PC-3 (cell line): Measurements from ENCODE around the gene MTHFD1L. TPM values are rescaled to one million over a fixed set of nuclear protein-coding genes. Genes with fewer than 3 reads are reported as not detected.

Experiments
- ATAC-seq: fragments of 200-7000 bp; cut with Tn5 transposase; 2 replicates; pipeline ENCODE4 v1.9.1; 2020; ENCODE audit warnings: mild to moderate bottlenecking, moderate library complexity
- BruUV-seq: library from RNA; stranded (reverse); fragments of 400-500 nt; replicated peaks from 2 replicates; lab custom pipeline; 2021; lab: Mats Ljungman, UMichigan
- CTCF ChIA-PET: fragments of 300-600 bp; sonication (Branson Sonifier 250); formaldehyde crosslinking; loops from one replicate; lab custom pipeline; 2022; ENCODE audit warnings: antibody characterized with exemption; lab: Charles Lee
- POLR2A ChIA-PET: fragments of 300-600 bp; sonication (Branson Sonifier 250); formaldehyde crosslinking; loops from one replicate; lab custom pipeline; 2022; ENCODE audit warnings: antibody characterized with exemption; ENCODE audit not compliant: unreplicated experiment; lab: Charles Lee
- DNase-seq: peaks from one replicate; pipeline ENCODE4 v3.0.0-alpha.2; 2015
- H2AFZ ChIP-seq: fragments of 300-600 bp; sonication (generic); 2 replicates; pipeline ENCODE4 v1.6.0; 2016; ENCODE audit warnings: antibody characterized with exemption, low read length
- H3F3A ChIP-seq: fragments of 300-600 bp; sonication (generic); one replicate; pipeline ENCODE4 v1.6.0; 2017; ENCODE audit warnings: antibody characterized with exemption, low read length, control low read depth, mild to moderate bottlenecking; ENCODE audit not compliant: unreplicated experiment
- H3K27ac ChIP-seq: fragments of 300-600 bp; sonication (generic); 2 replicates; pipeline ENCODE4 v1.5.1; 2016; ENCODE audit warnings: mild to moderate bottlenecking, low read length
- H3K27me3 ChIP-seq: fragments of 300-600 bp; sonication (generic); 2 replicates; pipeline ENCODE4 v1.6.1; 2016; ENCODE audit warnings: low read length, mixed read lengths
- H3K36me3 ChIP-seq: fragments of 300-600 bp; sonication (generic); 2 replicates; pipeline ENCODE4 v1.6.1; 2016; ENCODE audit warnings: low read depth, mixed run types, low read length, mixed read lengths
- H3K4me1 ChIP-seq: fragments of 300-600 bp; sonication (generic); 2 replicates; pipeline ENCODE4 v1.5.1; 2016; ENCODE audit warnings: low read length; ENCODE audit not compliant: insufficient read depth
- H3K4me2 ChIP-seq: fragments of 300-600 bp; sonication (generic); 2 replicates; pipeline ENCODE4 v1.6.0; 2016; ENCODE audit warnings: low read length
- H3K4me3 ChIP-seq: fragments of 300-600 bp; sonication (generic); 2 replicates; pipeline ENCODE4 v1.5.1; 2016; ENCODE audit warnings: mild to moderate bottlenecking, low read length, mixed read lengths
- H3K79me2 ChIP-seq: fragments of 300-600 bp; sonication (generic); 2 replicates; pipeline ENCODE4 v1.6.1; 2017; ENCODE audit warnings: low read length, mixed read lengths
- H3K9ac ChIP-seq: fragments of 300-600 bp; sonication (generic); 2 replicates; pipeline ENCODE4 v1.6.0; 2016; ENCODE audit warnings: mild to moderate bottlenecking, low read length
- H3K9me2 ChIP-seq: fragments of 300-600 bp; sonication (generic); replicated peaks from 2 replicates; pipeline ENCODE4 v1.6.1; 2016; ENCODE audit warnings: mixed run types, low read length, mixed read lengths
- H3K9me3 ChIP-seq: fragments of 300-600 bp; sonication (generic); 2 replicates; pipeline ENCODE4 v1.6.1; 2016; ENCODE audit warnings: low read length, mixed read lengths
- H4K20me1 ChIP-seq: fragments of 300-600 bp; sonication (generic); 2 replicates; pipeline ENCODE4 v1.6.1; 2016; ENCODE audit warnings: low read length, mixed read lengths
- CTCF ChIP-seq: fragments of 300-600 bp; sonication (generic); conservative IDR thresholded peaks from 2 replicates; pipeline ENCODE4 v1.5.1; 2017; ENCODE audit warnings: antibody characterized with exemption, low read depth, mild to moderate bottlenecking, low read length
- EZH2 ChIP-seq: fragments of 300-600 bp; sonication (generic); IDR thresholded peaks from one replicate; pipeline ENCODE4 v1.6.1; 2017; ENCODE audit warnings: antibody characterized with exemption, mild to moderate bottlenecking, low read length; ENCODE audit not compliant: unreplicated experiment
- EZH2phosphoT487 ChIP-seq: fragments of 300-600 bp; sonication (generic); IDR thresholded peaks from 2 replicates; pipeline ENCODE4 v1.6.1; 2018; ENCODE audit warnings: mild to moderate bottlenecking, antibody characterized with exemption, low read length, borderline replicate concordance
- intact Hi-C: fragments of 100-400 bp; cut with micrococcal nuclease; formaldehyde crosslinking; loops from 2 replicates; pipeline ENCODE4 v1.9.0; 2023
- total RNA-seq: library from RNA; depleted of rRNA; stranded (reverse); fragments of >200 nt; gene quantifications from 2 replicates; pipeline ENCODE4 v1.2.3, GENCODE V29; 2014

The MTHFD1L gene
- total RNA-seq, 1 experiment from 2014 or later = 11.9 TPM

- H3K36me3 ChIP-seq = 0 out of 2 replicates have a peak, but pooled peaks cover 4% of the 10 kb centered on the region
- no peaks in the 10 kb centered on the region for H3K9me3 ChIP-seq
- H4K20me1 ChIP-seq = no peaks in the 10 kb centered on the region
- peaks cover 58% of the 10 kb centered on the region for H3K4me1 ChIP-seq
- TSS peak; percentile 81 for BruUV-seq
- H3K27me3 ChIP-seq = no peaks in the 10 kb centered on the region
- no peaks in the 10 kb centered on the region for H3K9me2 ChIP-seq
- 0 out of 2 replicates have a peak, but pooled peaks cover 14% of the 10 kb centered on the region for H3K79me2 ChIP-seq
- no peak for TF ChIP-seq CTCF
- TF ChIP-seq EZH2phosphoT487 = no peak
- TF ChIP-seq EZH2 = no peak
- ChIA-PET POLR2A (interaction anchor here (0.5 to 0.7 kb wide), 6 partner anchors 16 to 286 kb away, joined by 3 to 8 read pairs (median 4); no protein-coding TSS in a partner anchor), CTCF (interaction anchor here (0.9 kb wide), 1 partner anchor 53 kb away, joined by 3 read pairs; no protein-coding TSS in a partner anchor)
- ATAC-seq (peak; percentile 81), DNase-seq (peak; percentile 97)
- H3K4me2 ChIP-seq = peak overlapping the region; percentile 70
- H3K27ac ChIP-seq = peak overlapping the region; percentile 99
- H3F3A ChIP-seq = peaks cover 14% of the 10 kb centered on the region
- H2AFZ ChIP-seq = no peak overlapping the region
- H3K9ac ChIP-seq = peak overlapping the region; percentile 87
- peak overlapping the region; percentile 24; the same call in 1 of the 2 replicates for H3K4me3 ChIP-seq
- intact Hi-C loops = loop anchor here (1.0 kb wide), 2 partner anchors 8 to 24 kb away; no protein-coding TSS in a partner anchor
These were observed 202.4 kb downstream of the MTHFD1L start for GRCh38 chr6:151067684-151068596.

GRCh38 chr6:151068761-151069312 lies 203.3 kb downstream of the MTHFD1L start:
- H3K36me3 ChIP-seq = 0 out of 2 replicates have a peak, but pooled peaks cover 4% of the 10 kb centered on the region
- H3K9me3 ChIP-seq = no peaks in the 10 kb centered on the region
- ChIA-PET POLR2A (interaction anchor here (0.5 to 0.7 kb wide), 3 partner anchors 16 to 50 kb away, joined by 3 to 6 read pairs (median 3); no protein-coding TSS in a partner anchor), CTCF (no interaction called here)
- H3K27me3 ChIP-seq = no peaks in the 10 kb centered on the region
- intact Hi-C loops = loop anchor here (1.0 kb wide), 2 partner anchors 9 to 25 kb away; no protein-coding TSS in a partner anchor
- H4K20me1 ChIP-seq = no peaks in the 10 kb centered on the region
- peak overlapping the region; percentile 70 for H3K4me2 ChIP-seq
- peak; percentile 38 for DNase-seq
- peak overlapping the region; percentile 99 for H3K27ac ChIP-seq
- H3F3A ChIP-seq = peaks cover 11% of the 10 kb centered on the region
- H3K4me1 ChIP-seq = peaks cover 49% of the 10 kb centered on the region
- peak overlapping the region; percentile 24; the same call in 1 of the 2 replicates for H3K4me3 ChIP-seq
- 0 out of 2 replicates have a peak, but pooled peaks cover 14% of the 10 kb centered on the region for H3K79me2 ChIP-seq
- no TSS peak for BruUV-seq
- TF ChIP-seq EZH2phosphoT487 = no peak
- no peak for TF ChIP-seq EZH2
- no peak for TF ChIP-seq CTCF
- no peak for ATAC-seq
- no peak overlapping the region for H2AFZ ChIP-seq
- no peaks in the 10 kb centered on the region for H3K9me2 ChIP-seq
- H3K9ac ChIP-seq = peak overlapping the region; percentile 87
